Keratinocyte (primary cell): Measurements from ENCODE around the gene SHMT2. TPM values are rescaled to one million over a fixed set of nuclear protein-coding genes. Genes with fewer than 3 reads are reported as not detected.

Experiments
- DNase-seq: peaks from one replicate; pipeline ENCODE4 v3.0.0-alpha.2; 2011; ENCODE audit warnings: low read depth, missing footprints, low spot score
- FAIRE-seq: peaks from 2 replicates; lab custom pipeline; 2011; peaks lifted over from hg19 to GRCh38; lab: Jason Lieb, UNC
- H2AFZ ChIP-seq: 2 replicates; pipeline ENCODE4 v1.6.0; 2012; ENCODE audit warnings: low read length, control low read depth, inconsistent platforms; ENCODE audit not compliant: control insufficient read depth
- H3K27ac ChIP-seq: 2 replicates; pipeline ENCODE4 v1.5.1; 2011; ENCODE audit warnings: low read length; ENCODE audit not compliant: control insufficient read depth, insufficient read depth
- H3K27me3 ChIP-seq: 3 replicates; pipeline ENCODE4 v1.6.0; 2011; ENCODE audit warnings: low read length; ENCODE audit not compliant: control insufficient read depth, insufficient read depth; ENCODE audit errors: extremely low read depth
- H3K36me3 ChIP-seq, 2 experiments: 2 replicates in 1 of 2; 3 replicates in 1 of 2; pipeline ENCODE4 v1.5.1; 2011; ENCODE audit warnings: low read length in 2 of 2, mild to moderate bottlenecking in 1 of 2; ENCODE audit not compliant: control insufficient read depth in 2 of 2, insufficient read depth in 2 of 2; ENCODE audit errors: extremely low read depth in 1 of 2
- H3K4me1 ChIP-seq: 3 replicates; pipeline ENCODE4 v1.5.1; 2011; ENCODE audit warnings: low read length; ENCODE audit not compliant: control insufficient read depth, insufficient read depth; ENCODE audit errors: extremely low read depth
- H3K4me2 ChIP-seq: 3 replicates; pipeline ENCODE4 v1.6.0; 2011; ENCODE audit warnings: low read depth, low read length; ENCODE audit not compliant: control insufficient read depth, insufficient read depth; ENCODE audit errors: extremely low read depth
- H3K4me3 ChIP-seq, 3 experiments: fragments of 200-600 bp in 1 of 3; sonication (generic) in 1 of 3; 2 replicates in 2 of 3; 3 replicates in 1 of 3; pipeline ENCODE4 v1.5.1; 2011 to 2016; ENCODE audit warnings: low read length in 3 of 3, mild to moderate bottlenecking in 3 of 3, control low read depth in 2 of 3, inconsistent platforms in 1 of 3, low read depth in 1 of 3, mixed read lengths in 1 of 3, mixed run types in 1 of 3, moderate library complexity in 1 of 3; ENCODE audit not compliant: control insufficient read depth in 2 of 3, insufficient read depth in 2 of 3; ENCODE audit errors: extremely low read depth in 1 of 3
- H3K79me2 ChIP-seq: 2 replicates; pipeline ENCODE4 v1.6.0; 2012; ENCODE audit warnings: low read length; ENCODE audit not compliant: control insufficient read depth, insufficient read depth
- H3K9ac ChIP-seq: 3 replicates; pipeline ENCODE4 v1.6.0; 2011; ENCODE audit warnings: low read length; ENCODE audit not compliant: control insufficient read depth, insufficient read depth; ENCODE audit errors: extremely low read depth
- H3K9me1 ChIP-seq: 3 replicates; pipeline ENCODE4 v1.6.0; 2011; ENCODE audit warnings: low read length; ENCODE audit not compliant: control insufficient read depth, insufficient read depth; ENCODE audit errors: extremely low read depth
- H3K9me3 ChIP-seq: 2 replicates; pipeline ENCODE4 v1.5.1; 2012; ENCODE audit warnings: low read depth, low read length; ENCODE audit not compliant: control insufficient read depth
- H4K20me1 ChIP-seq: 3 replicates; pipeline ENCODE4 v1.6.0; 2011; ENCODE audit warnings: low read length; ENCODE audit not compliant: control insufficient read depth, insufficient read depth; ENCODE audit errors: extremely low read depth
- EZH2 ChIP-seq: IDR thresholded peaks from one replicate; pipeline ENCODE4 v1.6.1; 2012; ENCODE audit warnings: inconsistent platforms, mild to moderate bottlenecking, low read length, moderate library complexity
- dilution Hi-C: fragments of 300-500 bp; cut with MboI; formaldehyde crosslinking; loops from one replicate; pipeline ENCODE4 v1.7.0; 2020; ENCODE audit warnings: low sequenced_read_pairs; ENCODE audit not compliant: extremely low pct_ligation_motif_present
- polyA plus RNA-seq, 5 experiments: library from polyadenylated mRNA; depleted of rRNA in 3 of 5; stranded (reverse) in 3 of 5; stranded (forward) in 1 of 5; unstranded in 1 of 5; fragments of >200 nt; gene quantifications; 1 replicate in 1 of 5; 2 replicates in 3 of 5; 3 replicates in 1 of 5; pipeline versions ENCODE4 v1.2.1 to v1.2.3, GENCODE V29; 2011 to 2012; ENCODE audit warnings: missing spikeins in 2 of 5, low read depth in 1 of 5, low replicate concordance in 1 of 5
- TF ChIP-seq, protein P1 (sequence below), 3 experiments: IDR thresholded peaks in 1 of 3; conservative IDR thresholded peaks in 1 of 3; optimal IDR thresholded peaks in 1 of 3; 2 replicates in 2 of 3; 3 replicates in 1 of 3; pipeline versions ENCODE3 to v1.5.1; 2011; ENCODE audit warnings: low read length in 3 of 3, mild to moderate bottlenecking in 3 of 3, moderate library complexity in 2 of 3, control low read depth in 1 of 3, inconsistent platforms in 1 of 3; ENCODE audit not compliant: insufficient read depth in 2 of 3; ENCODE audit errors: extremely low read depth in 1 of 3

The SHMT2 gene
- polyA plus RNA-seq, 1 donor (not counting 4 experiments of a cell fraction or from before 2014, with no cell fraction given): 128 TPM

DNA sequence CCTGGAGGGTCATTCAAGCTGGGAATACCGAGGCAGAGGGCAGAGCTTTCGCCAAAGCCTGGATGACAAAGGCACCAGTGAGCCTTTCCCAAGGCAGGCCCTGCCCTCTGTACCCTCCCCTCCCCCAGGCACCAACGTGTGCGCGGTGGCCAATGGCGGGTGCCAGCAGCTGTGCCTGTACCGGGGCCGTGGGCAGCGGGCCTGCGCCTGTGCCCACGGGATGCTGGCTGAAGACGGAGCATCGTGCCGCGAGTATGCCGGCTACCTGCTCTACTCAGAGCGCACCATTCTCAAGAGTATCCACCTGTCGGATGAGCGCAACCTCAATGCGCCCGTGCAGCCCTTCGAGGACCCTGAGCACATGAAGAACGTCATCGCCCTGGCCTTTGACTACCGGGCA is 44.1 kb upstream of the SHMT2 start:
- Histone ChIP-seq H3K4me2 (no peak overlapping the region), H3K79me2 (no peaks in the 10 kb centered on the region), H3K27ac (no peak overlapping the region), H4K20me1 (no peaks in the 10 kb centered on the region), H3K9ac (no peak overlapping the region), H3K4me3 (no peak overlapping the region), H3K4me1 (peaks cover 9% of the 10 kb centered on the region), H3K9me1 (no peaks in the 10 kb centered on the region), H3K27me3 (no peaks in the 10 kb centered on the region), H3K36me3 (peaks cover 0 to 26% of the 10 kb centered on the region in 2 experiments), H2AFZ (no peak overlapping the region), H3K9me3 (no peaks in the 10 kb centered on the region)
- DNase-seq (no peak), FAIRE-seq (no peak)
- no peak for TF ChIP-seq EZH2
- TF ChIP-seq, protein P1, sequence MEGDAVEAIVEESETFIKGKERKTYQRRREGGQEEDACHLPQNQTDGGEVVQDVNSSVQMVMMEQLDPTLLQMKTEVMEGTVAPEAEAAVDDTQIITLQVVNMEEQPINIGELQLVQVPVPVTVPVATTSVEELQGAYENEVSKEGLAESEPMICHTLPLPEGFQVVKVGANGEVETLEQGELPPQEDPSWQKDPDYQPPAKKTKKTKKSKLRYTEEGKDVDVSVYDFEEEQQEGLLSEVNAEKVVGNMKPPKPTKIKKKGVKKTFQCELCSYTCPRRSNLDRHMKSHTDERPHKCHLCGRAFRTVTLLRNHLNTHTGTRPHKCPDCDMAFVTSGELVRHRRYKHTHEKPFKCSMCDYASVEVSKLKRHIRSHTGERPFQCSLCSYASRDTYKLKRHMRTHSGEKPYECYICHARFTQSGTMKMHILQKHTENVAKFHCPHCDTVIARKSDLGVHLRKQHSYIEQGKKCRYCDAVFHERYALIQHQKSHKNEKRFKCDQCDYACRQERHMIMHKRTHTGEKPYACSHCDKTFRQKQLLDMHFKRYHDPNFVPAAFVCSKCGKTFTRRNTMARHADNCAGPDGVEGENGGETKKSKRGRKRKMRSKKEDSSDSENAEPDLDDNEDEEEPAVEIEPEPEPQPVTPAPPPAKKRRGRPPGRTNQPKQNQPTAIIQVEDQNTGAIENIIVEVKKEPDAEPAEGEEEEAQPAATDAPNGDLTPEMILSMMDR (optimal IDR thresholded peaks at IDR 0.05 in 1 of 3, IDR thresholded peaks at IDR 0.05 in 1 of 3, conservative IDR thresholded peaks at IDR 0.05 in 1 of 3; ENCODE audit: extremely low read depth in 1 of 3, insufficient read depth in 2 of 3, low read length in 3 of 3): no peak
- dilution Hi-C loops: no loop called here

DNA sequence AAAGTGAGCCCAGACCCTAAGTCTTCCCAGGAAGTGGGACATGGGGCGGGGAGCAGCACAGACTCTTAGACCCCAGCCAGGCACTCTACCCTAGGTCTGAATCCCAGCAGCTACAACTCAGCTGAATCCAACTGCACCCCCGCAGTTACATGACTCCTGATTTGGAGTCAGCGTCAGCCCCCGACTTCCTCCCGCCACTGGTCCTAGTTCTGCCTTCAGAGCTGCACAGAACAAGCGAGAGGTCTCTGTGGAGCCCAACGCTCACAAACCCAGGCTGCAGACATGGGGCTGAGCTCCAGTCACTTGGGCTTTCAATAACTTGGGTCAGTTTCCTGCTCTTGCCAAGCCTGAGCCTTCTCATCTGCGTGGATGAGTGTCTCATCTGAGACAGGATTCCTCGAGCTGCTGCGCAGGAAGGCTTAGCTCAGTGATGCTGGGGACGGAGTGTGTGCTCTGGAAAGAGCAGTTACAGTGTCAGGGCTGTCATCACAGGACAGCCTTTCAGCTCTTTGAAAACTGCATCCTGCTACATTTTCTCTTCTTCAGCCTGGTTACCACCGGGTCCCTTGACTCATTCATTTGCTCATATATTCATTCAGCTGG is 43.5 kb upstream of the SHMT2 start:
- dilution Hi-C loops: no loop called here
- H3K27ac ChIP-seq: no peak overlapping the region
- H2AFZ ChIP-seq: no peak overlapping the region
- no peak overlapping the region for H3K4me2 ChIP-seq
- FAIRE-seq (no peak), DNase-seq (no peak)
- H3K9me1 ChIP-seq: no peaks in the 10 kb centered on the region
- H3K79me2 ChIP-seq: no peaks in the 10 kb centered on the region
- no peaks in the 10 kb centered on the region for H4K20me1 ChIP-seq
- peaks cover 9% of the 10 kb centered on the region for H3K4me1 ChIP-seq
- H3K36me3 ChIP-seq: peaks cover 0 to 24% of the 10 kb centered on the region in 2 experiments
- H3K4me3 ChIP-seq: no peak overlapping the region
- H3K9ac ChIP-seq: no peak overlapping the region
- no peaks in the 10 kb centered on the region for H3K27me3 ChIP-seq
- TF ChIP-seq, protein P1 (optimal IDR thresholded peaks at IDR 0.05 in 1 of 3, IDR thresholded peaks at IDR 0.05 in 1 of 3, conservative IDR thresholded peaks at IDR 0.05 in 1 of 3; ENCODE audit: extremely low read depth in 1 of 3, insufficient read depth in 2 of 3, low read length in 3 of 3): no peak
- TF ChIP-seq EZH2: no peak
- no peaks in the 10 kb centered on the region for H3K9me3 ChIP-seq
